Heart left ventricle (tissue), 13 donors: ENCODE results near the gene NCAPD3.

Source experiments
- POLR2A ChIP-seq, 2 donors: fragments of 450-650 bp; IDR thresholded peaks; one replicate each; pipeline ENCODE4 v1.6.1; 2017; ENCODE audit warnings: antibody characterized with exemption in 2 of 2, mild to moderate bottlenecking in 2 of 2, moderate library complexity in 2 of 2
- TF ChIP-seq, protein P1 (sequence below), 12 donors: fragments of 200-600 bp; sonication (generic) in 4 of 12; IDR thresholded peaks; one replicate each; pipeline versions ENCODE4 v1.5.0 to v1.8.0; 2018 to 2022; ENCODE audit warnings: antibody characterized with exemption in 12 of 12, mild to moderate bottlenecking in 5 of 12
- donor health status: ischemic (EF 13 %, LVEDD 7.1; RV severe dilation, severe dysfunction).
- donor health status: DM: no; HTN: yes; CAD: no.
- donor health status: DM: no; HTN: no; CAD: no.
- donor health status: ischemic (EF 25% LVEDD 6.9; RV normal size, moderate dysfunction).
- donor health status: ischemic (EF 25% LVEDD 5.7; RV mildly dilated, moderate dysfunction).
- donor health status: ischemic (EF 35%, LVEDD 5.7; RV mildly dilated, moderate dysfunction).
- donor health status: nonischemic (EF 11% LVEDD 7.7; RV severe dilation, severe dysfunction).
- donor health status: DM: yes; HTN: yes; CAD: no.
- donor health status: PGD.
- donor health status: ischemic (EF 29% LVEDD 5.4; RV normal size, mild dysfunction).
- donor health status: nonischemic (EF 23%, LVEDD 6.1; RV moderate dilation, normal function).

DNA sequence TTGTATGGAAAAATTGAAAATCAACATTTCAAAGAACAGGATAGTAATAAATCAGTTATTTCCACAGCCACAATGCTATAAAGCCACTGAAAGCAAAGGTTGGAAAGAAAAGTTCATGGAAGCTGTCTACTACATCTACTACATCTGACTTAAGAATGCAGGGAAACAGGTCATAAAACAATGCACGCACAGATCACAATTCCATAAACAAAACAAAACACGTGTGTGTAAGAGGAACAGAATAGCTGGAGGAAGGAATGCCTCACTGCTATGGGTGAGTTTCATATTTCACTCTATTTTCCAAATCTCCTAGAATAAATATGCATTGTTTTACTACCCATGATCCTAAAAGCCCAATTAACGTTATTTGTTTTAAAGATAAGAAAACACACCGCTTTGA is 66.3 kb downstream of the NCAPD3 start:
- no peak for TF ChIP-seq POLR2A (IDR thresholded peaks at IDR 0.05)
- TF ChIP-seq, protein P1, sequence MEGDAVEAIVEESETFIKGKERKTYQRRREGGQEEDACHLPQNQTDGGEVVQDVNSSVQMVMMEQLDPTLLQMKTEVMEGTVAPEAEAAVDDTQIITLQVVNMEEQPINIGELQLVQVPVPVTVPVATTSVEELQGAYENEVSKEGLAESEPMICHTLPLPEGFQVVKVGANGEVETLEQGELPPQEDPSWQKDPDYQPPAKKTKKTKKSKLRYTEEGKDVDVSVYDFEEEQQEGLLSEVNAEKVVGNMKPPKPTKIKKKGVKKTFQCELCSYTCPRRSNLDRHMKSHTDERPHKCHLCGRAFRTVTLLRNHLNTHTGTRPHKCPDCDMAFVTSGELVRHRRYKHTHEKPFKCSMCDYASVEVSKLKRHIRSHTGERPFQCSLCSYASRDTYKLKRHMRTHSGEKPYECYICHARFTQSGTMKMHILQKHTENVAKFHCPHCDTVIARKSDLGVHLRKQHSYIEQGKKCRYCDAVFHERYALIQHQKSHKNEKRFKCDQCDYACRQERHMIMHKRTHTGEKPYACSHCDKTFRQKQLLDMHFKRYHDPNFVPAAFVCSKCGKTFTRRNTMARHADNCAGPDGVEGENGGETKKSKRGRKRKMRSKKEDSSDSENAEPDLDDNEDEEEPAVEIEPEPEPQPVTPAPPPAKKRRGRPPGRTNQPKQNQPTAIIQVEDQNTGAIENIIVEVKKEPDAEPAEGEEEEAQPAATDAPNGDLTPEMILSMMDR (IDR thresholded peaks at IDR 0.05) = no peak
